ENCODE data around the gene MTX1.

MTX1 gene

DNA sequence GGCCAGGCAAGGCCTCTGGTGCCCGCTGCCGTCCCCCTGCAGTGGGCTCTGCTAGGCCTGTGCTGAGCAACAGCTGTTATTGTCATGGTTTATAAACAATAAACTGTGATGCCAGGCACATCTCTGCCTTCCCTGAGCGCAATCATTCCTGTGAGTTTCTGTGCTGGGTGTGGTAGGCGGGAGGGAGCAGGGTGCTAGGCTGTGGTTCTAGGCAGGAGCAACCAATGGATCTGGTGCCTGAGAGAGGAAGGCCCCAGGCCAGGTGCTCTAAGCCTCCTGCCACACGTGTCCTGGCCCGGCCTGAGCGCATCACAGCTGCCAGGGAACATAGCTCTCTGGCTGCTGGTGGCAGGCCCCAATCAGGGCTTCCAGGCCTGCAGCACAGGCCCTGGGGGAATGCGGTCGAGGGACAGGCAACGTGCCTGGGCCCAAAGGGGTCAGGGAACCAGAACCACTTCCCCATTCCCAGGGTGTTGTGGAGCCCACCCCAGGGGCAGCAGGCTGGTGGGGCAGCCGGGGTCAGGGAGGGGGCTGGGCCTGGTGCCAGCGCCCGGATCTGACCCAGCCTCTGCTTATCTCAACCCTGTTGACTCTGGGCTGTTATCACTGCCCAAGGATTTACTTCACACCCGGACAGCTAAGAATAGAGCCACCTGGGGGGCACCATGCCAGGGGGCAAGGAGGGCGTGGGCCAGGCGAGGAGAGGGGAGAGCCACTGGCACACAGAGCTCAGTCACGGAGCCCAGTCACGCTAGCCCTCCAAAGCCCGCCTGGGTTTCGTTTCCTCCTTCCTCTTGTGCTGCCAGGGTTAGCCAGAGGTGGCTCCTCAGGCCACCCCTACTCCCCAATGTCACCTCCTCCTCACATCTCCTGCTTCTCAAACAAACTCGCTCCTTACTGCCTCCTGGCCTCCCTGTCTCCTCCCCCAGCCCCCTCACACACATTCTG lies 23.4 kb upstream of the MTX1 start:
- peak in 1 of 2 experiments; percentile 72 for DNase-seq (ENCODE audit: low read depth in 1 of 2, low spot score in 1 of 2)
- no peak overlapping the region for H3K4me3 ChIP-seq (replicated peaks; ENCODE audit: insufficient read depth, low read length)
- TF ChIP-seq, protein P1, sequence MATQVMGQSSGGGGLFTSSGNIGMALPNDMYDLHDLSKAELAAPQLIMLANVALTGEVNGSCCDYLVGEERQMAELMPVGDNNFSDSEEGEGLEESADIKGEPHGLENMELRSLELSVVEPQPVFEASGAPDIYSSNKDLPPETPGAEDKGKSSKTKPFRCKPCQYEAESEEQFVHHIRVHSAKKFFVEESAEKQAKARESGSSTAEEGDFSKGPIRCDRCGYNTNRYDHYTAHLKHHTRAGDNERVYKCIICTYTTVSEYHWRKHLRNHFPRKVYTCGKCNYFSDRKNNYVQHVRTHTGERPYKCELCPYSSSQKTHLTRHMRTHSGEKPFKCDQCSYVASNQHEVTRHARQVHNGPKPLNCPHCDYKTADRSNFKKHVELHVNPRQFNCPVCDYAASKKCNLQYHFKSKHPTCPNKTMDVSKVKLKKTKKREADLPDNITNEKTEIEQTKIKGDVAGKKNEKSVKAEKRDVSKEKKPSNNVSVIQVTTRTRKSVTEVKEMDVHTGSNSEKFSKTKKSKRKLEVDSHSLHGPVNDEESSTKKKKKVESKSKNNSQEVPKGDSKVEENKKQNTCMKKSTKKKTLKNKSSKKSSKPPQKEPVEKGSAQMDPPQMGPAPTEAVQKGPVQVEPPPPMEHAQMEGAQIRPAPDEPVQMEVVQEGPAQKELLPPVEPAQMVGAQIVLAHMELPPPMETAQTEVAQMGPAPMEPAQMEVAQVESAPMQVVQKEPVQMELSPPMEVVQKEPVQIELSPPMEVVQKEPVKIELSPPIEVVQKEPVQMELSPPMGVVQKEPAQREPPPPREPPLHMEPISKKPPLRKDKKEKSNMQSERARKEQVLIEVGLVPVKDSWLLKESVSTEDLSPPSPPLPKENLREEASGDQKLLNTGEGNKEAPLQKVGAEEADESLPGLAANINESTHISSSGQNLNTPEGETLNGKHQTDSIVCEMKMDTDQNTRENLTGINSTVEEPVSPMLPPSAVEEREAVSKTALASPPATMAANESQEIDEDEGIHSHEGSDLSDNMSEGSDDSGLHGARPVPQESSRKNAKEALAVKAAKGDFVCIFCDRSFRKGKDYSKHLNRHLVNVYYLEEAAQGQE (IDR thresholded peaks at IDR 0.05; ENCODE audit: insufficient replicate concordance, low read depth) = no peak
- TF ChIP-seq CTCF (IDR thresholded peaks at IDR 0.05; ENCODE audit: insufficient read depth, low read length) (no peak), SPI1 (IDR thresholded peaks at IDR 0.05; ENCODE audit: borderline replicate concordance, low read depth) (no peak)
- H3K27me3 ChIP-seq (ENCODE audit: insufficient read depth, poor library complexity, severe bottlenecking) = no peaks in the 10 kb centered on the region
- no peak overlapping the region for H3K27ac ChIP-seq (replicated peaks)

DNA sequence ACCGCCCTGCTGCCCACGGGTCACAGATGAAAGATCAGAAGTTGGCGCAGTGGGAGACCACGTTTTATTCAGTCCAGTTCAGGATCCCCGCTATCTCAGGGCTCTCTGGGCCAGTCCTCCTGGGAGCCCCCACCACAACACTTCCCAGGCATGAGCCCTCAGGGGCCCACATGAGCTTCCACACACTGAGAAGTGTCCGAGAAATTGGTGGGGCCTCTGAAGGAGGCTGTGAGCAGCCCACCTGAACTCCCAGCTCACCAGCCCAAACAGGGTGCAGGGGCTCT lies 22.8 kb upstream of the MTX1 start:
- TF ChIP-seq, protein P1 (IDR thresholded peaks at IDR 0.05; ENCODE audit: insufficient replicate concordance, low read depth) = no peak
- TF ChIP-seq CTCF (IDR thresholded peaks at IDR 0.05; ENCODE audit: insufficient read depth, low read length) (no peak), POLR2AphosphoS5 (IDR thresholded peaks at IDR 0.05; ENCODE audit: low read depth) (no peak)
- no peaks in the 10 kb centered on the region for H3K27me3 ChIP-seq (ENCODE audit: insufficient read depth, poor library complexity, severe bottlenecking)
- H3K27ac ChIP-seq (replicated peaks) = no peak overlapping the region
- DNase-seq (ENCODE audit: low read depth in 1 of 2, low spot score in 1 of 2) = no peak
- no peak overlapping the region for H3K4me3 ChIP-seq (replicated peaks; ENCODE audit: insufficient read depth, low read length)

GRCh38 chr1:155186067-155186793 lies 22.3 kb upstream of the MTX1 start:
- DNase-seq (ENCODE audit: low read depth in 1 of 2, low spot score in 1 of 2) = no peak
- no peak overlapping the region for H3K27ac ChIP-seq (replicated peaks)
- TF ChIP-seq, protein P1 (IDR thresholded peaks at IDR 0.05; ENCODE audit: insufficient replicate concordance, low read depth) = no peak
- TF ChIP-seq GABPA (IDR thresholded peaks at IDR 0.05; ENCODE audit: low read depth) (no peak), SPI1 (IDR thresholded peaks at IDR 0.05; ENCODE audit: borderline replicate concordance, low read depth) (no peak), POLR2AphosphoS5 (IDR thresholded peaks at IDR 0.05; ENCODE audit: low read depth) (no peak), CTCF (IDR thresholded peaks at IDR 0.05; ENCODE audit: insufficient read depth, low read length) (no peak)
- H3K27me3 ChIP-seq (ENCODE audit: insufficient read depth, poor library complexity, severe bottlenecking) = no peaks in the 10 kb centered on the region
- no peak overlapping the region for H3K4me3 ChIP-seq (replicated peaks; ENCODE audit: insufficient read depth, low read length)

Measured in HL-60 (cell line).